HCT116 (cell line): ENCODE results near the gene ST3GAL2. TPM values are rescaled to one million over a fixed set of nuclear protein-coding genes. Genes with fewer than 3 reads are reported as not detected.

Experiments
- ATAC-seq: fragments of 200-7000 bp; cut with Tn5 transposase; 2 replicates; pipeline ENCODE4 v1.9.1; 2020; ENCODE audit warnings: mild to moderate bottlenecking, moderate library complexity
- BruUV-seq: library from RNA; stranded (reverse); fragments of 400-500 nt; replicated peaks from 2 replicates; lab custom pipeline; 2021; lab: Mats Ljungman, UMichigan
- CTCF ChIA-PET: fragments of 300-600 bp; sonication (Branson Sonifier 250); formaldehyde crosslinking; loops from one replicate; lab custom pipeline; 2021; ENCODE audit warnings: antibody characterized with exemption; lab: Charles Lee
- POLR2A ChIA-PET: fragments of 300-600, 350-600 bp; sonication (Branson Sonifier 250); formaldehyde crosslinking; loops from one replicate; lab custom pipeline; 2021; ENCODE audit warnings: antibody characterized with exemption; lab: Charles Lee
- RAD21 ChIA-PET, 2 experiments: fragments of 300-600 bp; sonication (Branson Sonifier 250); formaldehyde crosslinking; loops; one replicate each; lab custom pipeline; 2023; ENCODE audit warnings: low total read pairs in 2 of 2; ENCODE audit not compliant: uncharacterized antibody in 2 of 2, unreplicated experiment in 2 of 2, low non-redundant PET in 1 of 2; lab: Charles Lee
- DNase-seq: peaks from one replicate; pipeline ENCODE4 v3.0.0-alpha.2; 2010; ENCODE audit warnings: low read depth, low spot score
- H2AFZ ChIP-seq: fragments of 200-600 bp; shearing (Covaris generic), sonication (generic); 2 replicates; pipeline ENCODE4 v1.6.1; 2017; ENCODE audit warnings: low read depth, mixed run types, mixed read lengths, antibody characterized with exemption, low read length; ENCODE audit not compliant: poor library complexity, severe bottlenecking
- H3K27ac ChIP-seq: 2 replicates; pipeline ENCODE4 v1.5.1; 2012; ENCODE audit warnings: low read depth, low read length
- H3K27me3 ChIP-seq: fragments of 200-600 bp; sonication (generic); 2 replicates; pipeline ENCODE4 v1.6.1; 2016; ENCODE audit warnings: mixed run types, low read length, mixed read lengths; ENCODE audit not compliant: insufficient read depth
- H3K36me3 ChIP-seq, 2 experiments: fragments of 200-500 bp in 1 of 2; fragments of 200-600 bp in 1 of 2; sonication (Bioruptor generic) in 1 of 2; sonication (generic) in 1 of 2; 2 replicates each; pipeline versions ENCODE4 v1.5.1 to v1.6.1; 2014 to 2016; ENCODE audit warnings: low read length in 2 of 2, inconsistent platforms in 1 of 2, mixed read lengths in 1 of 2, mixed run types in 1 of 2; ENCODE audit not compliant: insufficient read depth in 2 of 2, control insufficient read depth in 1 of 2
- H3K4me1 ChIP-seq, 2 experiments: fragments of 200-600 bp in 1 of 2; sonication (generic) in 1 of 2; 2 replicates each; pipeline versions ENCODE4 v1.5.1 to v1.6.1; 2012 to 2017; ENCODE audit warnings: low read length in 2 of 2, inconsistent platforms in 1 of 2, mild to moderate bottlenecking in 1 of 2, mixed read lengths in 1 of 2, mixed run types in 1 of 2, moderate library complexity in 1 of 2; ENCODE audit not compliant: insufficient read depth in 2 of 2, control insufficient read depth in 1 of 2
- H3K4me2 ChIP-seq: fragments of 200-600 bp; sonication (generic); 2 replicates; pipeline ENCODE4 v1.6.1; 2017; ENCODE audit warnings: mixed run types, low read length, mixed read lengths
- H3K4me3 ChIP-seq, 2 experiments: fragments of 200-600 bp in 1 of 2; sonication (generic) in 1 of 2; replicated peaks in 1 of 2; 2 replicates each; pipeline ENCODE4 v1.5.1; 2011 to 2016; ENCODE audit warnings: low read length in 2 of 2, control low read depth in 1 of 2, low read depth in 1 of 2, mild to moderate bottlenecking in 1 of 2, mixed read lengths in 1 of 2, mixed run types in 1 of 2
- H3K79me2 ChIP-seq: fragments of 200-600 bp; sonication (generic); 2 replicates; pipeline ENCODE4 v1.6.1; 2017; ENCODE audit warnings: mild to moderate bottlenecking, mixed run types, low read length, moderate library complexity, mixed read lengths; ENCODE audit not compliant: insufficient read depth
- H3K9ac ChIP-seq: fragments of 200-600 bp; sonication (generic); 2 replicates; pipeline ENCODE4 v1.6.1; 2016; ENCODE audit warnings: low read length, mixed read lengths
- H3K9me2 ChIP-seq: fragments of 200-600 bp; sonication (generic), shearing (Covaris generic); 2 replicates; pipeline ENCODE4 v1.6.1; 2017; ENCODE audit warnings: mixed run types, mild to moderate bottlenecking, moderate library complexity; ENCODE audit not compliant: insufficient read depth
- H3K9me3 ChIP-seq, 2 experiments: fragments of 200-500 bp in 1 of 2; fragments of 200-600 bp in 1 of 2; sonication (Bioruptor generic) in 1 of 2; sonication (generic) in 1 of 2; 2 replicates each; pipeline ENCODE4 v1.6.1; 2014 to 2017; ENCODE audit warnings: low read length in 2 of 2, mixed read lengths in 2 of 2, inconsistent platforms in 1 of 2, low read depth in 1 of 2, mild to moderate bottlenecking in 1 of 2, mixed run types in 1 of 2, moderate library complexity in 1 of 2; ENCODE audit not compliant: control insufficient read depth in 1 of 2, insufficient read depth in 1 of 2
- H4K20me1 ChIP-seq: fragments of 200-600 bp; sonication (generic), shearing (Covaris generic); 2 replicates; pipeline ENCODE4 v1.6.1; 2017; ENCODE audit warnings: mixed run types, mild to moderate bottlenecking, moderate library complexity; ENCODE audit not compliant: insufficient read depth
- CBX3 ChIP-seq: IDR thresholded peaks from 2 replicates; pipeline ENCODE4 v1.6.1; 2012; ENCODE audit warnings: low read depth
- CEBPB ChIP-seq: IDR thresholded peaks from 2 replicates; pipeline ENCODE4 v1.6.1; 2012; ENCODE audit warnings: low read depth
- CTCF ChIP-seq, 3 experiments: fragments of 200-600 bp in 1 of 3; sonication (generic) in 1 of 3; IDR thresholded peaks in 2 of 3; conservative IDR thresholded peaks in 1 of 3; 2 replicates each; pipeline ENCODE4 v1.5.1; 2012 to 2017; ENCODE audit warnings: low read depth in 2 of 3, low read length in 2 of 3, antibody characterized with exemption in 1 of 3, borderline replicate concordance in 1 of 3, control low read depth in 1 of 3, mild to moderate bottlenecking in 1 of 3, mixed read lengths in 1 of 3, mixed run types in 1 of 3, moderate library complexity in 1 of 3; ENCODE audit not compliant: insufficient read depth in 1 of 3
- POLR2AphosphoS5 ChIP-seq: IDR thresholded peaks from 2 replicates; pipeline ENCODE4 v1.6.1; 2011; ENCODE audit warnings: mild to moderate bottlenecking, low read depth, low read length, moderate library complexity
- RAD21 ChIP-seq: IDR thresholded peaks from 2 replicates; pipeline ENCODE4 v1.6.1; 2012; ENCODE audit warnings: low read depth, mild to moderate bottlenecking
- REST ChIP-seq: IDR thresholded peaks from 2 replicates; pipeline ENCODE4 v1.6.1; 2012; ENCODE audit warnings: low read depth
- intact Hi-C: fragments of 100-400 bp; cut with micrococcal nuclease; formaldehyde crosslinking; loops from 2 replicates; pipeline ENCODE4 v1.10.0; 2022
- total RNA-seq: library from RNA; stranded (reverse); gene quantifications from one replicate; pipeline ENCODE4 v1.2.1, GENCODE V29; 2021; ENCODE audit not compliant: unreplicated experiment

ST3GAL2 gene
- total RNA-seq, 1 experiment from 2014 or later, result 9.5 TPM

GRCh38 chr16:70455910-70456309 is 17.0 kb upstream of the ST3GAL2 start:
- H3K27me3 ChIP-seq, result no peaks in the 10 kb centered on the region
- H3K79me2 ChIP-seq, result no peaks in the 10 kb centered on the region
- no peaks in the 10 kb centered on the region for H3K9me2 ChIP-seq
- H3K27ac ChIP-seq, result no peak overlapping the region
- no peak overlapping the region for H3K9ac ChIP-seq
- intact Hi-C loops, result loop anchor here (1.0 to 2.0 kb wide), 2 partner anchors 61 to 75 kb away; no protein-coding TSS in a partner anchor
- ChIA-PET CTCF (interaction anchor here (0.6 to 1.1 kb wide), 3 partner anchors 15 to 1436 kb away, joined by 3 to 4 read pairs (median 3); no protein-coding TSS in a partner anchor), RAD21 (no interaction called here), POLR2A (no interaction called here)
- DNase-seq (no peak), ATAC-seq (no peak)
- H4K20me1 ChIP-seq, result no peaks in the 10 kb centered on the region
- peak overlapping the region in 1 of 2 experiments; percentile 90; a peak in 2 of 4 replicates for H3K4me3 ChIP-seq
- no peak overlapping the region for H2AFZ ChIP-seq
- H3K36me3 ChIP-seq, result no peaks in the 10 kb centered on the region
- BruUV-seq, result no TSS peak
- H3K4me2 ChIP-seq, result peak overlapping the region; percentile 81
- peaks cover 3 to 20% of the 10 kb centered on the region in 2 experiments; a peak in 2 of 4 replicates for H3K4me1 ChIP-seq
- TF ChIP-seq CTCF (IDR thresholded peaks at IDR 0.05 in 2 of 3, conservative IDR thresholded peaks at IDR 0.05 in 1 of 3; ENCODE audit: borderline replicate concordance in 1 of 3, insufficient read depth in 1 of 3, low read depth in 2 of 3, low read length in 2 of 3), result peak; percentile 10 to 33 (median 10); a peak in 1 of 6 replicates
- TF ChIP-seq CEBPB, result no peak
- no peak for TF ChIP-seq POLR2AphosphoS5
- peak; percentile 57 for TF ChIP-seq RAD21
- TF ChIP-seq REST, result no peak
- TF ChIP-seq CBX3, result 0 out of 2 replicates have a peak, but pooled peaks have one; percentile 65
- no peaks in the 10 kb centered on the region for H3K9me3 ChIP-seq
